Liver (tissue), 9 donors: ENCODE results near the gene ASCL5. TPM values are rescaled to one million over a fixed set of nuclear protein-coding genes. Genes with fewer than 3 reads are reported as not detected.

Experiments used
- DNase-seq: peaks from one replicate; pipeline ENCODE4 v3.0.0-alpha.2; 2017; ENCODE audit warnings: low spot score
- H3K27ac ChIP-seq, 2 donors: one replicate each; pipeline ENCODE4 v1.7.0; 2013; ENCODE audit warnings: inconsistent platforms in 2 of 2, low read length in 2 of 2, control low read depth in 1 of 2, low read depth in 1 of 2, mild to moderate bottlenecking in 1 of 2
- H3K27me3 ChIP-seq, 4 donors: one replicate each; pipeline versions ENCODE4 v1.6.1 to v1.7.0; 2013; ENCODE audit warnings: low read length in 3 of 4, inconsistent platforms in 1 of 4, mild to moderate bottlenecking in 1 of 4, moderate library complexity in 1 of 4; ENCODE audit not compliant: control insufficient read depth in 4 of 4, insufficient read depth in 4 of 4
- H3K36me3 ChIP-seq, 4 donors: one replicate each; pipeline versions ENCODE4 v1.6.1 to v1.7.0; 2013; ENCODE audit warnings: low read length in 3 of 4, mild to moderate bottlenecking in 3 of 4, low read depth in 1 of 4, moderate library complexity in 1 of 4; ENCODE audit not compliant: control insufficient read depth in 4 of 4, insufficient read depth in 3 of 4
- H3K4me1 ChIP-seq, 4 donors: one replicate each; pipeline versions ENCODE4 v1.6.1 to v1.7.0; 2013; ENCODE audit warnings: low read length in 3 of 4, mild to moderate bottlenecking in 3 of 4, moderate library complexity in 1 of 4; ENCODE audit not compliant: control insufficient read depth in 4 of 4, insufficient read depth in 4 of 4
- H3K4me3 ChIP-seq, 3 donors: one replicate each; pipeline versions ENCODE4 v1.6.1 to v1.7.0; 2013; ENCODE audit warnings: low read length in 3 of 3, control low read depth in 1 of 3, low read depth in 1 of 3, mild to moderate bottlenecking in 1 of 3
- H3K9ac ChIP-seq, 2 donors: one replicate each; pipeline ENCODE4 v1.7.0; 2013; ENCODE audit warnings: low read length in 2 of 2, mild to moderate bottlenecking in 2 of 2, moderate library complexity in 2 of 2, control low read depth in 1 of 2, low read depth in 1 of 2
- H3K9me3 ChIP-seq, 4 donors: one replicate each; pipeline versions ENCODE4 v1.6.1 to v1.7.0; 2013; ENCODE audit warnings: low read length in 3 of 4; ENCODE audit not compliant: control insufficient read depth in 4 of 4
- EGR1 ChIP-seq, 2 donors: IDR thresholded peaks; 2 replicates each; pipeline ENCODE4 v1.6.1; 2016 to 2018; ENCODE audit warnings: antibody characterized with exemption in 2 of 2, low read depth in 2 of 2
- FOXA1 ChIP-seq: IDR thresholded peaks from 2 replicates; pipeline ENCODE4 v1.6.1; 2016; ENCODE audit warnings: antibody characterized with exemption
- FOXA2 ChIP-seq: IDR thresholded peaks from 2 replicates; pipeline ENCODE4 v1.6.1; 2016; ENCODE audit warnings: antibody characterized with exemption
- GABPA ChIP-seq, 2 donors: IDR thresholded peaks in 1 of 2; conservative IDR thresholded peaks in 1 of 2; 2 replicates each; pipeline ENCODE4 v1.6.1; 2016; ENCODE audit warnings: antibody characterized with exemption in 2 of 2, mild to moderate bottlenecking in 1 of 2, moderate library complexity in 1 of 2
- HNF4A ChIP-seq, 2 donors: conservative IDR thresholded peaks; 2 replicates each; pipeline ENCODE4 v1.6.1; 2016; ENCODE audit warnings: antibody characterized with exemption in 2 of 2, mild to moderate bottlenecking in 2 of 2
- HNF4G ChIP-seq: IDR thresholded peaks from 2 replicates; pipeline ENCODE4 v1.6.1; 2016; ENCODE audit warnings: antibody characterized with exemption
- JUND ChIP-seq, 2 donors: IDR thresholded peaks; 2 replicates each; pipeline ENCODE4 v1.6.1; 2016; ENCODE audit warnings: antibody characterized with exemption in 2 of 2
- NR2F2 ChIP-seq: IDR thresholded peaks from 2 replicates; pipeline ENCODE4 v1.6.1; 2016; ENCODE audit warnings: antibody characterized with exemption
- RAD21 ChIP-seq, 2 donors: IDR thresholded peaks; 2 replicates each; pipeline ENCODE4 v1.6.1; 2016; ENCODE audit warnings: antibody characterized with exemption in 2 of 2, mild to moderate bottlenecking in 2 of 2
- RXRA ChIP-seq, 2 donors: IDR thresholded peaks; 2 replicates each; pipeline ENCODE4 v1.6.1; 2017 to 2018; ENCODE audit warnings: antibody characterized with exemption in 2 of 2, mild to moderate bottlenecking in 1 of 2
- SP1 ChIP-seq: IDR thresholded peaks from 2 replicates; pipeline ENCODE4 v1.6.1; 2018; ENCODE audit warnings: antibody characterized with exemption, mild to moderate bottlenecking
- TAF1 ChIP-seq: conservative IDR thresholded peaks from 2 replicates; pipeline ENCODE4 v1.6.1; 2016; ENCODE audit warnings: antibody characterized with exemption, mild to moderate bottlenecking
- YY1 ChIP-seq: IDR thresholded peaks from 2 replicates; pipeline ENCODE4 v1.6.1; 2016; ENCODE audit warnings: antibody characterized with exemption, mild to moderate bottlenecking
- WGBS: extraction: QIAGEN DNeasy Blood & Tissue Kit; methylation state at CpG from one replicate; pipeline ENCODE4 v1.1.7; 2013; 5-methylcytosine and 5-hydroxymethylcytosine counted together
- polyA plus RNA-seq, 2 donors: library from polyadenylated mRNA; stranded (reverse) in 1 of 2; unstranded in 1 of 2; fragments of 200-250 nt in 1 of 2; fragments of >200 nt in 1 of 2; fragmentation: Nextera tagmentation in 1 of 2; extraction: Ambion mirVana in 1 of 2; gene quantifications; one replicate each; pipeline versions ENCODE4 v1.2.1 to v1.2.3, GENCODE V29; 2013 to 2015
- total RNA-seq, 2 donors: library from RNA; depleted of rRNA; stranded (reverse); fragments of >200 nt; gene quantifications; one replicate each; pipeline ENCODE4 v1.2.3, GENCODE V29; 2014
- TF ChIP-seq, protein P1 (sequence below): IDR thresholded peaks from 2 replicates; pipeline ENCODE4 v1.6.1; 2016; ENCODE audit warnings: antibody characterized with exemption
- TF ChIP-seq, protein P2 (sequence below): fragments of 150-350 bp; IDR thresholded peaks from 2 replicates; pipeline ENCODE4 v1.5.1; 2017; ENCODE audit warnings: improper control_type of control experiment, low read depth, low read length; ENCODE audit not compliant: missing input control
- TF ChIP-seq, protein P3 (sequence below): IDR thresholded peaks from 2 replicates; pipeline ENCODE4 v1.6.1; 2016; ENCODE audit warnings: antibody characterized with exemption, mild to moderate bottlenecking
- TF ChIP-seq, protein P4 (sequence below): IDR thresholded peaks from 2 replicates; pipeline ENCODE4 v1.6.1; 2016; ENCODE audit warnings: antibody characterized with exemption
- TF ChIP-seq, protein P5 (sequence below): IDR thresholded peaks from 2 replicates; pipeline ENCODE4 v1.6.1; 2016; ENCODE audit warnings: antibody characterized with exemption
- donor health status: healthy.
- donor health status: healthy.
- donor health status: healthy.
- donor health status: healthy.
- donor health status: healthy.

Gene ASCL5
- total and polyA plus RNA-seq, 4 donors, result not detected

DNA sequence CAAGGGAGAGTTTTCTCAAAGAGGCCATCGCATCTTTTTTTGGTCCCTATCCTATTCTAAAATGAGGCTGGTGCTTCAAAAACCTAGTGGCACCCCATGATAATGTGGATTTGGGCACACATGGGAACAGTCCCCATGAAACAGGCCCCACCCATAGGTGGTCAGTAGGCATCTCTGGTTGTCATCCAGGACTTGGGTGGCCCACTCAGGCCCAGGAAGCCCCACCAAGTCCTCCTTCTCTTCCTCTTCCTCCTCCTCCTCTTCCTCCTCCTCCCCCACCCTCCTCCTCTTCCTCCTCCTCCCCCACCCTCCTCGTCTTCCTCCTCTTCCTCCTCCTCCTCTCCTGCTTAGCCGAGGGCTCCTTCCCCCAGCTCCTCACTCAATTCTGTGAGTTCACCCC lies 15.3 kb downstream of the ASCL5 start:
- Histone ChIP-seq H3K4me3 (no peak overlapping the region), H3K27ac (no peak overlapping the region), H3K9ac (no peak overlapping the region), H3K9me3 (no peaks in the 10 kb centered on the region), H3K27me3 (peaks cover 0 to 5% (median 0%) of the 10 kb centered on the region in 4 donors), H3K36me3 (no peaks in the 10 kb centered on the region), H3K4me1 (peaks cover 0 to 9% (median 4%) of the 10 kb centered on the region in 4 donors)
- TF ChIP-seq, protein P1, sequence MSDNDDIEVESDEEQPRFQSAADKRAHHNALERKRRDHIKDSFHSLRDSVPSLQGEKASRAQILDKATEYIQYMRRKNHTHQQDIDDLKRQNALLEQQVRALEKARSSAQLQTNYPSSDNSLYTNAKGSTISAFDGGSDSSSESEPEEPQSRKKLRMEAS, result no peak
- TF ChIP-seq, protein P2, sequence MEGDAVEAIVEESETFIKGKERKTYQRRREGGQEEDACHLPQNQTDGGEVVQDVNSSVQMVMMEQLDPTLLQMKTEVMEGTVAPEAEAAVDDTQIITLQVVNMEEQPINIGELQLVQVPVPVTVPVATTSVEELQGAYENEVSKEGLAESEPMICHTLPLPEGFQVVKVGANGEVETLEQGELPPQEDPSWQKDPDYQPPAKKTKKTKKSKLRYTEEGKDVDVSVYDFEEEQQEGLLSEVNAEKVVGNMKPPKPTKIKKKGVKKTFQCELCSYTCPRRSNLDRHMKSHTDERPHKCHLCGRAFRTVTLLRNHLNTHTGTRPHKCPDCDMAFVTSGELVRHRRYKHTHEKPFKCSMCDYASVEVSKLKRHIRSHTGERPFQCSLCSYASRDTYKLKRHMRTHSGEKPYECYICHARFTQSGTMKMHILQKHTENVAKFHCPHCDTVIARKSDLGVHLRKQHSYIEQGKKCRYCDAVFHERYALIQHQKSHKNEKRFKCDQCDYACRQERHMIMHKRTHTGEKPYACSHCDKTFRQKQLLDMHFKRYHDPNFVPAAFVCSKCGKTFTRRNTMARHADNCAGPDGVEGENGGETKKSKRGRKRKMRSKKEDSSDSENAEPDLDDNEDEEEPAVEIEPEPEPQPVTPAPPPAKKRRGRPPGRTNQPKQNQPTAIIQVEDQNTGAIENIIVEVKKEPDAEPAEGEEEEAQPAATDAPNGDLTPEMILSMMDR, result no peak
- no peak for TF ChIP-seq HNF4A (conservative IDR thresholded peaks at IDR 0.05)
- no peak for TF ChIP-seq FOXA2
- no peak for TF ChIP-seq RAD21 (IDR thresholded peaks at IDR 0.05)
- no peak for TF ChIP-seq NR2F2
- no peak for TF ChIP-seq YY1
- TF ChIP-seq TAF1, result no peak
- no peak for TF ChIP-seq EGR1 (IDR thresholded peaks at IDR 0.05; ENCODE audit: low read depth in 2 of 2)
- no peak for TF ChIP-seq SP1
- TF ChIP-seq, protein P3, sequence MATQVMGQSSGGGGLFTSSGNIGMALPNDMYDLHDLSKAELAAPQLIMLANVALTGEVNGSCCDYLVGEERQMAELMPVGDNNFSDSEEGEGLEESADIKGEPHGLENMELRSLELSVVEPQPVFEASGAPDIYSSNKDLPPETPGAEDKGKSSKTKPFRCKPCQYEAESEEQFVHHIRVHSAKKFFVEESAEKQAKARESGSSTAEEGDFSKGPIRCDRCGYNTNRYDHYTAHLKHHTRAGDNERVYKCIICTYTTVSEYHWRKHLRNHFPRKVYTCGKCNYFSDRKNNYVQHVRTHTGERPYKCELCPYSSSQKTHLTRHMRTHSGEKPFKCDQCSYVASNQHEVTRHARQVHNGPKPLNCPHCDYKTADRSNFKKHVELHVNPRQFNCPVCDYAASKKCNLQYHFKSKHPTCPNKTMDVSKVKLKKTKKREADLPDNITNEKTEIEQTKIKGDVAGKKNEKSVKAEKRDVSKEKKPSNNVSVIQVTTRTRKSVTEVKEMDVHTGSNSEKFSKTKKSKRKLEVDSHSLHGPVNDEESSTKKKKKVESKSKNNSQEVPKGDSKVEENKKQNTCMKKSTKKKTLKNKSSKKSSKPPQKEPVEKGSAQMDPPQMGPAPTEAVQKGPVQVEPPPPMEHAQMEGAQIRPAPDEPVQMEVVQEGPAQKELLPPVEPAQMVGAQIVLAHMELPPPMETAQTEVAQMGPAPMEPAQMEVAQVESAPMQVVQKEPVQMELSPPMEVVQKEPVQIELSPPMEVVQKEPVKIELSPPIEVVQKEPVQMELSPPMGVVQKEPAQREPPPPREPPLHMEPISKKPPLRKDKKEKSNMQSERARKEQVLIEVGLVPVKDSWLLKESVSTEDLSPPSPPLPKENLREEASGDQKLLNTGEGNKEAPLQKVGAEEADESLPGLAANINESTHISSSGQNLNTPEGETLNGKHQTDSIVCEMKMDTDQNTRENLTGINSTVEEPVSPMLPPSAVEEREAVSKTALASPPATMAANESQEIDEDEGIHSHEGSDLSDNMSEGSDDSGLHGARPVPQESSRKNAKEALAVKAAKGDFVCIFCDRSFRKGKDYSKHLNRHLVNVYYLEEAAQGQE, result no peak
- TF ChIP-seq FOXA1, result no peak
- TF ChIP-seq RXRA (IDR thresholded peaks at IDR 0.05), result no peak
- TF ChIP-seq, protein P4, sequence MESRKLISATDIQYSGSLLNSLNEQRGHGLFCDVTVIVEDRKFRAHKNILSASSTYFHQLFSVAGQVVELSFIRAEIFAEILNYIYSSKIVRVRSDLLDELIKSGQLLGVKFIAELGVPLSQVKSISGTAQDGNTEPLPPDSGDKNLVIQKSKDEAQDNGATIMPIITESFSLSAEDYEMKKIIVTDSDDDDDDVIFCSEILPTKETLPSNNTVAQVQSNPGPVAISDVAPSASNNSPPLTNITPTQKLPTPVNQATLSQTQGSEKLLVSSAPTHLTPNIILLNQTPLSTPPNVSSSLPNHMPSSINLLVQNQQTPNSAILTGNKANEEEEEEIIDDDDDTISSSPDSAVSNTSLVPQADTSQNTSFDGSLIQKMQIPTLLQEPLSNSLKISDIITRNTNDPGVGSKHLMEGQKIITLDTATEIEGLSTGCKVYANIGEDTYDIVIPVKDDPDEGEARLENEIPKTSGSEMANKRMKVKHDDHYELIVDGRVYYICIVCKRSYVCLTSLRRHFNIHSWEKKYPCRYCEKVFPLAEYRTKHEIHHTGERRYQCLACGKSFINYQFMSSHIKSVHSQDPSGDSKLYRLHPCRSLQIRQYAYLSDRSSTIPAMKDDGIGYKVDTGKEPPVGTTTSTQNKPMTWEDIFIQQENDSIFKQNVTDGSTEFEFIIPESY, result no peak
- no peak for TF ChIP-seq GABPA (IDR thresholded peaks at IDR 0.05 in 1 of 2, conservative IDR thresholded peaks at IDR 0.05 in 1 of 2)
- no peak for TF ChIP-seq HNF4G
- TF ChIP-seq, protein P5, sequence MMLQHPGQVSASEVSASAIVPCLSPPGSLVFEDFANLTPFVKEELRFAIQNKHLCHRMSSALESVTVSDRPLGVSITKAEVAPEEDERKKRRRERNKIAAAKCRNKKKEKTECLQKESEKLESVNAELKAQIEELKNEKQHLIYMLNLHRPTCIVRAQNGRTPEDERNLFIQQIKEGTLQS, result no peak
- TF ChIP-seq JUND (IDR thresholded peaks at IDR 0.05), result no peak
- 73% methylated on average over 3 of the region's 3 CpGs for WGBS
- no peak for DNase-seq
